ENCODE results near the gene GARRE1.

DNA sequence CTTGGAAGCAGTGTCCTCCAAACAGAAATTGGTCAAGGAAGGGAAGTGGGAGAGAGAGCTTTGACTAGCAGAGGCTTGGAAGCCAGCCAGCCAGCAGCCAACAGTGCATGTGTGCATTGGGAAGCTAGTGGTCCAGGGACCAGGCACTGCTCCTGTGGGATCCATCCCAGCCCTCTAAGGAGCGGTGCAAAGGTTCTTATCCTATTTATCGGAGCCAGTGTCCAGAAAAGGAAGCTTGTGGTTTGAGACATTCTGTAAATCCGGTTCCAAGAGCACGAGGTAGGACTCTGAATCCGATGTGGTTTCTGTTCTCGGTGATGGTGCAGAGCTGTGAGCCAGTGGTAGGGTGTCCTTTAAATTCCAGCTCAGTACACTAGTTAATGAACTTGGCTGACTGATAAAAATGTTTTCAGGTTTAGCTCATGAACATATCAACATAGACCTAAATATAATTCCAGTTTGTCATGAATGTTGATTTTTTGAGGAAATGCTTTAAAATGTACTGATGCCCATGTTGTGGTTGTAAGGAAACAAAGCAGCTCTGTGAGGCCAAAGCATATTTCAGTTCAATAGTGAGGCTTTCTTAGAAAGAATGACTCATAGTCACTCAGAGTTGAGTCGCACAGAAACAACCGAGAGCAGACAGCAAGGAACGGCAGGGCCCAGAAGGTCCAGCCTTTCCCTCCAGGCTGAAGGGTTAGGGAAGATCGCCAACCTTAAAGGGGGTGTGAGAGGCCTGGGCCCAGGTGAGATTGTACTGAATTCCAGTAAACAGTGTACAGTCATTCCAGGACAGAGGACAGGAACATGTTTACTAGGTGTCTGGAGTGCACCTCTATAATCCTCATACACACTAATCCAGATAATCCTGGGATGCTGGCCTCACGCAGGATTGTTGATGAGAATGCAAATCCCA is 21.5 kb upstream of the GARRE1 start:
- TF ChIP-seq POLR2A (IDR thresholded peaks at IDR 0.05; ENCODE audit: control extremely low read depth in 1 of 2, low read depth in 2 of 2, low read length in 2 of 2) (no peak), CTCF (IDR thresholded peaks at IDR 0.05; ENCODE audit: control extremely low read depth in 1 of 3, insufficient read depth in 1 of 3, low read depth in 1 of 3, low read length in 3 of 3) (no peak), TAF7 (optimal IDR thresholded peaks at IDR 0.05; ENCODE audit: borderline replicate concordance, low read depth, low read length) (no peak), BRCA1 (IDR thresholded peaks at IDR 0.05; ENCODE audit: low read depth, low read length) (no peak), POLR2AphosphoS5 (IDR thresholded peaks at IDR 0.05; ENCODE audit: low read depth, low read length) (no peak), NRF1 (IDR thresholded peaks at IDR 0.05; ENCODE audit: low read depth, low read length) (no peak), ATF2 (IDR thresholded peaks at IDR 0.05; ENCODE audit: low read length) (no peak), CBX8 (IDR thresholded peaks at IDR 0.05; ENCODE audit: borderline replicate concordance, low read depth, low read length) (no peak), SP1 (IDR thresholded peaks at IDR 0.05; ENCODE audit: low read depth, low read length) (no peak), HDAC2 (IDR thresholded peaks at IDR 0.05; ENCODE audit: borderline replicate concordance in 1 of 2, low read depth in 2 of 2, low read length in 2 of 2) (no peak), SP4 (IDR thresholded peaks at IDR 0.05; ENCODE audit: low read length) (no peak), EP300 (IDR thresholded peaks at IDR 0.05; ENCODE audit: borderline replicate concordance in 1 of 2, low read depth in 2 of 2, low read length in 2 of 2) (no peak), YY1 (IDR thresholded peaks at IDR 0.05; ENCODE audit: low read depth, low read length) (no peak)

Measured in H1 (cell line).